Tongue (tissue), 2 donors: Measurements from ENCODE around the gene USP27X. TPM values are rescaled to one million over a fixed set of nuclear protein-coding genes. Genes with fewer than 3 reads are reported as not detected.

ENCODE experiments used
- DNase-seq: peaks from one replicate; pipeline ENCODE4 v3.0.0-alpha.2; 2015
- total RNA-seq: library from RNA; depleted of rRNA; stranded (reverse); fragments of >200 nt; gene quantifications from one replicate; pipeline ENCODE4 v1.2.3, GENCODE V29; 2014

The USP27X gene
- total RNA-seq, 1 donor from 2014 or later: 2.3 TPM

GRCh38 chrX:49884290-49884862, 5.1 kb downstream of the USP27X start:
- DNase-seq: peak; percentile 59

DNA sequence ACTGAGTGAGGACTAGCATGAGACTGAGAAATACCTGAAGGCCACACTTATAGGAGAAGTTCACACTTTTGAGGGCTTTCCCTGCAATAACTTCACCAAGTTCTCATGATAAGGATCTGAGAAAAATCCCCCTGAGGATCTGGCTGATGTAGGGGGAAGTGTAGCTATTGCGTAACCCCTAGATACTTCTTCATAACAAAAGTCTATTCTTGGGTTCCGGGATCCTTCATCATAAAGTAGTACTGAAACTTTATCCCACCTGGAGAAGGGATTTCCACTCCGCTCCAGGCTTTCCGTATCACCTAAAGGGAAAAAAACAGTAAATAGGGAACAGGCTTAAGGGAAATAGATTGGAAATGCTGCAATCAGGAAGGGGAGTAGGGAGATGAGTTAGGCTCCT, 13.3 kb downstream of the USP27X start:
- DNase-seq: no peak

DNA sequence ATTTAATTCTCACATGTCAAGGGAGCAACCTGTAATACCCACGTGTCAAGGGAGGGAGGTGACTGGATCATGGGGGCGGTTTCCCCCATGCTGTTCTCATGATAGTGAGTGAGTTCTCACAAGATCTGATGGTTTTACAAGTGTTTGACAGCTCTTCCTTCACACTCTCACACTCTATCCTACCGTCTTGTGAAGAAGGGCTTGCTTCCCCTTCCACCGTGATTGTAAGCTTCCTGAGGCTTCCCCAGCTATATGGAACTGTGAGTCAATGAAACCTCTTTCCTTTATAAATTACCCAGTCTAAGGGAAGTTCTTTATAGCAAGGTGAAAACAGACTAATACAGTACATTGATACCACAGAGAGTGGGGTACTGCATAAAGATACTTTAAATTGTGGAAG, 17.7 kb downstream of the USP27X start:
- DNase-seq: no peak

DNA sequence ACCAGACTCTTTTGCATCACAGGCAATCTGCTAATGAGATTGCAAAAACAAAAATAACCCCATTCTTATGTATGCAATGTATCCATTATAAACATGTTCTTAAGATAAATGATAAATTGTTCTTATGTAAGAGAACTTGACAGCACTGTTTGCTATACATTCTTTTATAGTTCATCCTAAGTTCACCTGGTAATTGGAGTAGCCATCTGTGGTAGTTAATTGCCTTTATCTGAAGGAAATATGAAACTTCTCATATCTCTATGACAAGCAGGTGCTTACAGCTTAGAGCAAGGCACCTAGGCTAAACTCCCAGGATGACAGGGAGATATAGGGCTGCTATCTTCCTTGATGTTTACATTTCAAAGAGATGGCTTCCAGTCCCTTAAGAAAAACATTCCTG, 21.8 kb downstream of the USP27X start:
- DNase-seq: no peak

GRCh38 chrX:49910344-49910743, 31.1 kb downstream of the USP27X start:
- DNase-seq: no peak

GRCh38 chrX:49912086-49912485, 32.8 kb downstream of the USP27X start:
- DNase-seq: no peak

DNA sequence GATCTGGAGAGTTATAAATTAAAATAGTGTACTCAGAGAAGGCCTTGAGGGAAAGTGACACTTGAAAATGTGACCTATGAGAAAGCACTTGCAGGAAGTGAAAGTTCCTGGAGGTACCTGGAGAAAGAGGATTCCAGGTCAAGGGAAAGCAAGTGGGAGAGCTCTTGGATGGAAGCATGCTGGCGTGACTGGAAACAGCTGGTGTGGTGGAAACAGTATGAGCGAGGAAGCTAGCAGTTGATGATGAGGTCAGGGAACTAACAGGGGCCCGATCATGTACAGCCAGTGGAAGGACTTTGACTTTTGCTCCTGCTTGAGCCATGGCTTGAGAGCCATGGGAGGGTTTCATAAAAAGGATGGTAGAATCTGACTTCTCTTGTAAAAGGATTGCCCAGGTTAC, 33.6 kb downstream of the USP27X start:
- no peak for DNase-seq

DNA sequence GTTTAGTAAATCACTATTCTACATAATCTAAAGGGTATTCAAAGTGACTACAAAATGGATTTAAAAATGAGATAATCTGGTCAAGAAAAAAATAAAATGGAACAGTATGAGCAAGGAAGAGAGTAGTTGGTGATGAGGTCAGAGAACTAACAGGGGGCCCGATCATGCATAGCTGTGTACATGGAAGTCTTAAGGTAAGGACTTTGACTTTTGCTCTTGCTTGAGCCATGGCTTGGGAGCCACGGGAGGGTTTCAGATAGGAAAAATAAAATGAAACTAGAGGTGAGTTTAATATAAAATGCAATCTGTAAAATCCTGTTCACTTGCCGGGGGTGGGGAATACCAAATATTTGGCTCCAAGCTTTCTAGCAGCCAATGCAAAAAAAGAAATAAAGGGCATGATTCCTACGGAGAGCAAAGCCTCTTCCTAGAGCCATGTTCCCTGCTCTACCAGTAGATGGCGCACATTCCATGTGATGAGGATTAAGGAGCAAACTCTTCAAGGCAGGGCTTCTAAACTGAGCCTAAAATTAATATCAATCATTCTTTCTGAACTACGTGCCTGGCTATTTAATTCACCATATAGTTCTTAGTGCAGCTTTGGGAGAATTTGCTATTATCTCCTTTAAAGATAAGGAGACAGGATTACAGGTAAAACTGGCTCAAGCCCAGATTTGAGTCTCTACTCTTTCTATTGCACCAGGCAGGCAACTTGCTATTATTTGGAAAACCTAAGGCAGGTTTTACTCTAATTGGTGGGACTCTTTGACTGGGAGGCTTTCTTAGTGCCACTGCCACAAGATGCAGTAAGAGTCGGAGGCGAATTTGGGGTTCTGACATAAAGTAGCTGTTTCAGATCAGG, 36.3 kb downstream of the USP27X start:
- DNase-seq: peak; percentile 71

DNA sequence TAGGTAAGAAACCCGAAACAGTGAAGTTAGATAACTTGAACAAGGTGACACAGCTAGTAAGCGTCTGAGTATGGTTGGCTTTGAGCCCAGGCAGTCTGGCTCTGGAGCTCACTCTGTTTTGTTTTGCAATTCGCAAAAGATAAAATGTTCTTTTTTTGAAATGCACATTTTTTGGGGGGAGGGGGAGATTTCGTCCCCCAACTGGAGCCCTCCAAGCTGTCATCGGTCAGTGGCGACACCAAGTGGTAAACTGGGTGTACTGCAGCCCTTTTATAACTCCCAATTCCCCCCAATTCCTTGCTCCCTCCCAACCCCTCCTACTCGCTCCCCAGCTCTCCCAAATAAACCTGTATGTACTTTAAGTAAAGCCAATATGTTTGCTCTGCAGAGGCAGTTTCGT, 40.3 kb downstream of the USP27X start:
- DNase-seq: peak; percentile 56

DNA sequence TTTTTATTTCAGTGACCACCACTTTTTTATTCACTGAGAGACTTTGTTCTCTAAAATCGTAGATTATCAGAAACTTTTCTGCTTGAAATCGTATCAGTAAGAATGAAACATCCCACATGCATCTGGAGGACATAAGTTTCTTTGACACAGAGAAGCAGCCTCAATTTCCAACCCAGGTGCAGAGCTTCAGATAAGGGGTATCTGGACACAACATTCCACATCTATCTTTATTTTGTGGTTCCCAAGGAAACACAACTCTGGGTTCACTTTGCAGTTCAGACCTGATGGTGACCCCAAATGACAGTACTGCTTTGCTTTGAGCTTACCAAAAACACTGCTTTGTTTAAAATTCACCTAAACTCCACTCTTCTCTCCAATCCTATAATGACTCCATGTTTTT, 41.8 kb downstream of the USP27X start:
- no peak for DNase-seq

DNA sequence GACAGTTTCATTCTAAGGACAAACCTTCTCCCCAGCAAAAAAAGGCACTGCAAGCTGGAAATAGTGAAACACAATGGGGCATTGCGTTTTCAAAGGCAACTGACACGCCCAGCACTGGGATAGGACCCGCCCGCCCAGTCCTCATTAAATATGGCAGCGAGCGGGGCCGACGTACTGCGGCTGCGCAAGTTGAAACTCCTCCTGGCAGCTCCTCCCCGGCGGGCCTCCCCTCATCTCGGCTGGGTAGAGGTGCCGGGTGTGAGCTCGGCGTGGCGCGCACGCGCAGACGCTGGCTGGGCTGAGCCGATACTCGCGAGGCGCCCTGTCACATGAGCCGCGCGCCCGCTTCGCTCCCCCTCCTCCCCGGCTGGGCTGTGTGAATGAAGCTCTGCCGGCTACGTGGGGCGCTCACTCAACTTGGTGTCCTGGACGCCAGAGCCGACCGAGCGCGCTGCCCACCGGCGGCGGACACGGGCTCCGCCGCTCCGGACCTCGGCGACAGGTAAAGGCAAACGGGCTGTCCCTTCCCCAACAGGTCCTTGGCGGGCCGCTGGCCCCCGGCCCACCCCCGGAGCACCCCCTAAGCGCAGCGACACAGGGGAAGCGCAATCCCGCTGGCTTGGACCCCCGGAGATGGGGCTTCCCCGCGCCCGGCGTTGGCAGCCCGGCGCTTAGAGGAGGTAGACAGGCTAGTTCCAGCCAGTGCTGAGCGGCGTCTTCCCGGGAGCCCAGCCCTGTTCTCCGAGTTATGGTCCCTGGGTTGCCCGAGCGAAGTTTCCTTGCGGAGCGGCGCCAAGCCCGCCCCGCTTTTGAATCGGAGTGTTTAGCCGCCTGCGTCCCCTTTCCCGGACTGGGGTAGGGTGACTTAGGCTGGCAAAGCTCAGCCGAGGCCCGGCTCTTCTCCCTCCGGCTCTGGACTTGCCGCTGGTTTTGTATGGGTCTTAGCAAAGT, 43.3 kb downstream of the USP27X start, which contains the start of gene CLCN5:
TSS of gene CLCN5 (plus strand) at position 306 of the 951 bp plus-strand sequence. CDS start 2,703 bp downstream, outside the sequence.
- DNase-seq: peak; percentile 98

- peak; percentile 61 for DNase-seq
Observed at GRCh38 chrX:49925176-49925575, 45.9 kb downstream of the USP27X start.

GRCh38 chrX:49930039-49930438, 50.8 kb downstream of the USP27X start:
- peak; percentile 64 for DNase-seq

Other genes starting within 250 kb of the USP27X start
- not detected for gene PAGE1, start 183.5 kb upstream of the USP27X start, total RNA-seq
- gene PAGE4, start 50.2 kb upstream of the USP27X start, total RNA-seq: not detected
- gene CLCN5, start 43.1 kb downstream of the USP27X start, total RNA-seq: 96.9 TPM